ENCODE results near the gene CDHR5. TPM values are rescaled to one million over a fixed set of nuclear protein-coding genes. Genes with fewer than 3 reads are reported as not detected.
A peak's percentile ranks its signal among the peaks of the same experiment; 100 is the strongest.
"Not testable (repeated sequence)": the region's sequence is repeated elsewhere in the genome, so short reads cannot be mapped to it uniquely, and the experiment has no call there.

Gene CDHR5
- total RNA-seq, 2 experiments from 2014 or later, result not detected

- CTCF ChIA-PET, result interaction anchor here (1.0 kb wide), 1 partner anchor 150 kb away, joined by 3 read pairs; no protein-coding TSS in a partner anchor
Measured at GRCh38 chr11:575996-576768, 48.6 kb downstream of the CDHR5 start, which contains the start of gene PHRF1. PHRF1 (plus strand) TSS chr11:576470; CDS start chr11:581513, 5,043 bp downstream.

GRCh38 chr11:575313-575995, 49.3 kb downstream of the CDHR5 start:
- H3K36me3 Mint-ChIP-seq (ENCODE audit: low read depth), result peaks cover 19% of the 10 kb centered on the region
- no peak for TF ChIP-seq CTCF (IDR thresholded peaks at IDR 0.05)
- peak overlapping the region; percentile 3 for H3K27ac Mint-ChIP-seq

More at GRCh38 chr11:575996-576768, 48.6 kb downstream of the CDHR5 start, which contains the start of gene PHRF1:
- intact Hi-C loops (cut with micrococcal nuclease), result no loop called here
- Mint-ChIP-seq H3K27me3 (peaks cover 11% of the 10 kb centered on the region), H3K9me3 (no peaks in the 10 kb centered on the region), H3K4me1 (ENCODE audit: low read depth) (peaks cover 42% of the 10 kb centered on the region), H3K4me3 (peak within 1 kb of the TSS; percentile 87), H3K36me3 (ENCODE audit: low read depth) (peaks cover 21% of the 10 kb centered on the region), H3K27ac (peak within 1 kb of the TSS; percentile 99)
- POLR2A ChIA-PET, result interaction anchor here (0.6 to 2.1 kb wide), 19 partner anchors 9 to 309 kb away, joined by 3 to 8 read pairs (median 4); partner anchors contain the start of genes IRF7, TALDO1 and TMEM80
- TF ChIP-seq CTCF (IDR thresholded peaks at IDR 0.05), result no peak
- ATAC-seq, result peak; percentile 90
- DNase-seq, result peak; percentile 97

GRCh38 chr11:574632-575312, 50.0 kb downstream of the CDHR5 start:
- Mint-ChIP-seq H3K4me1 (ENCODE audit: low read depth) (peaks cover 36% of the 10 kb centered on the region), H3K27ac (peak overlapping the region; percentile 3), H3K27me3 (peaks cover 11% of the 10 kb centered on the region), H3K36me3 (ENCODE audit: low read depth) (peaks cover 19% of the 10 kb centered on the region), H3K4me3 (peak overlapping the region; percentile 87), H3K9me3 (no peaks in the 10 kb centered on the region)
- TF ChIP-seq CTCF (IDR thresholded peaks at IDR 0.05), result no peak
- ChIA-PET CTCF (no interaction called here), POLR2A (interaction anchor here (1.1 to 2.1 kb wide), 7 partner anchors 11 to 39 kb away, joined by 3 to 8 read pairs (median 5); no protein-coding TSS in a partner anchor)
- intact Hi-C loops (cut with micrococcal nuclease), result no loop called here
- no peak for ATAC-seq
- no peak for DNase-seq

More at GRCh38 chr11:575313-575995, 49.3 kb downstream of the CDHR5 start:
- H3K4me3 Mint-ChIP-seq, result peak overlapping the region; percentile 87
- H3K27me3 Mint-ChIP-seq, result peaks cover 11% of the 10 kb centered on the region
- H3K9me3 Mint-ChIP-seq, result no peaks in the 10 kb centered on the region
- ChIA-PET CTCF (interaction anchor here (1.0 kb wide), 1 partner anchor 151 kb away, joined by 3 read pairs; no protein-coding TSS in a partner anchor), POLR2A (interaction anchor here (0.6 to 2.1 kb wide), 16 partner anchors 9 to 258 kb away, joined by 3 to 8 read pairs (median 4); partner anchors contain the start of genes IRF7 and TMEM80)
- ATAC-seq, result peak; percentile 1
- H3K4me1 Mint-ChIP-seq (ENCODE audit: low read depth), result peaks cover 40% of the 10 kb centered on the region
- intact Hi-C loops (cut with micrococcal nuclease), result no loop called here
- DNase-seq, result no peak

- H3K27ac Mint-ChIP-seq; intact Hi-C loops (cut with micrococcal nuclease); CTCF ChIA-PET; POLR2A ChIA-PET; H3K9me3 Mint-ChIP-seq; DNase-seq; ATAC-seq: not testable (repeated sequence)
- H3K4me1 Mint-ChIP-seq (ENCODE audit: low read depth), result peaks cover 29% of the 10 kb centered on the region
- peak overlapping the region; percentile 87 for H3K4me3 Mint-ChIP-seq
- H3K27me3 Mint-ChIP-seq, result peaks cover 11% of the 10 kb centered on the region
- H3K36me3 Mint-ChIP-seq (ENCODE audit: low read depth), result peaks cover 19% of the 10 kb centered on the region
Measured at GRCh38 chr11:574031-574570, 50.7 kb downstream of the CDHR5 start.

All from activated CD8-positive, alpha-beta T cell treated with anti-CD3 and anti-CD28 coated beads for 36 hours (primary cell).